HG03280 (cell line): ENCODE data around the gene GLG1.
A peak's percentile ranks its signal among the peaks of the same experiment; 100 is the strongest.
"Not testable (repeated sequence)": the region's sequence is repeated elsewhere in the genome, so short reads cannot be mapped to it uniquely, and the experiment has no call there.

Experiments used
- ATAC-seq: cut with Tn5 transposase; IDR thresholded peaks from one replicate; pipeline ENCODE4 v1.9.1; 2021; ENCODE audit warnings: mild to moderate bottlenecking, moderate library complexity; ENCODE audit not compliant: unreplicated experiment

The GLG1 gene

GRCh38 chr16:74606521-74607309 lies at the start of gene GLG1:
Gene GLG1 (minus strand): TSS chr16:74607114. CDS start chr16:74607094, 20 bp downstream.
- ATAC-seq = peak; percentile 98

GRCh38 chr16:74654536-74655050 lies 47.7 kb upstream of the GLG1 start:
- ATAC-seq = no peak

GRCh38 chr16:74652883-74653282 lies 46.0 kb upstream of the GLG1 start:
- ATAC-seq = not testable (repeated sequence)

- ATAC-seq = no peak
Measured at GRCh38 chr16:74652249-74652648, 45.3 kb upstream of the GLG1 start.

- no peak for ATAC-seq
Measured at GRCh38 chr16:74651841-74652240, 44.9 kb upstream of the GLG1 start.

- ATAC-seq = no peak
Measured at GRCh38 chr16:74650966-74651567, 44.2 kb upstream of the GLG1 start.

GRCh38 chr16:74649839-74650504 lies 43.1 kb upstream of the GLG1 start:
- no peak for ATAC-seq

- no peak for ATAC-seq
Measured at GRCh38 chr16:74641969-74642368, 35.1 kb upstream of the GLG1 start.

- ATAC-seq = no peak
Measured at GRCh38 chr16:74637742-74638453, 31.0 kb upstream of the GLG1 start.

GRCh38 chr16:74635303-74635702 lies 28.4 kb upstream of the GLG1 start:
- ATAC-seq = no peak

GRCh38 chr16:74633686-74634085 lies 26.8 kb upstream of the GLG1 start:
- ATAC-seq = no peak

GRCh38 chr16:74627506-74628220 lies 20.7 kb upstream of the GLG1 start:
- no peak for ATAC-seq

- ATAC-seq = no peak
Measured at GRCh38 chr16:74626741-74627416, 20.0 kb upstream of the GLG1 start.

GRCh38 chr16:74625500-74626350 lies 18.8 kb upstream of the GLG1 start:
- no peak for ATAC-seq

- no peak for ATAC-seq
Measured at GRCh38 chr16:74623839-74624235, 16.9 kb upstream of the GLG1 start.

GRCh38 chr16:74623214-74623838 lies 16.4 kb upstream of the GLG1 start:
- ATAC-seq = no peak

GRCh38 chr16:74622005-74622404 lies 15.1 kb upstream of the GLG1 start:
- ATAC-seq = no peak

- no peak for ATAC-seq
Measured at GRCh38 chr16:74617206-74617788, 10.4 kb upstream of the GLG1 start.
